AG04449 (cell line): ENCODE results near the gene MINDY4.

Experiments used
- CTCF ChIA-PET: fragments of 350-600 bp; formaldehyde crosslinking; extraction: SDS; loops from one replicate; lab custom pipeline; 2021; ENCODE audit warnings: antibody characterized with exemption; lab: Yijun Ruan, JAX
- POLR2A ChIA-PET: fragments of 400-600, 350-600 bp; formaldehyde crosslinking; extraction: SDS; loops from one replicate; lab custom pipeline; 2020; ENCODE audit warnings: antibody characterized with exemption, inconsistent platforms; lab: Yijun Ruan, JAX
- DNase-seq: peaks from one replicate; pipeline ENCODE4 v3.0.0-alpha.2; 2010; ENCODE audit warnings: low read depth, low spot score
- H3K4me3 ChIP-seq: 2 replicates; pipeline ENCODE4 v1.5.1; 2011; ENCODE audit warnings: low read depth, mild to moderate bottlenecking, control low read depth, low read length
- CTCF ChIP-seq: IDR thresholded peaks from one replicate; pipeline ENCODE4 v1.5.1; 2011; ENCODE audit warnings: mild to moderate bottlenecking, moderate library complexity, low read length, control low read depth, inconsistent platforms; ENCODE audit not compliant: insufficient read depth; ENCODE audit errors: missing control alignments

MINDY4 gene

DNA sequence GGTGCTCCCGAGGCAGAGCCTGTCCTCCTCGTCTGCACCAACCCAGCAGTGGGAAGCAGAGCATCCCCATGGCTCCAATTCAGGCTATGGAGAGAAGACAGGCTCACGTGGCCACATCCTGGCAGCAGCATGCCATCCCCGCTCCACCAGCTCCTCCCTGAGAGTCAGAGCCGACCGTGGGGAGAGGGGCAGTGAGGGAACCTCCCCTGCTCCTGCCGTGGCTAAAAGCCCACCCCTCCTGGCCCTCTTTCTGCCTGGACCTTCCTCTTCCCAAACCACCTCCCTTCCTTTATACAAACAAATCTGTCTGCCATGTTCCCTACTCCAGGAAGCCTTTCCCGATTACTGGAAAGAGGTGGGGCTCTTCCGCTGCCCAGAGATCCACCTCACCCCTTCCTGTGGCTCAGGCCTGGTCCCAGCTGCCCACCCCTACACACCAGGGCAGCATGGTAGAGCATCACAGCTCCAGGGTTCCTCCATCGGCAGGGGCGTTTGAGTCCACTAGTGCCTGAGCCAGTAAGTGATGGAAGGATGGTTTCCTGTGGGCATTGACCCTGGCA, 129.7 kb downstream of the MINDY4 start:
- TF ChIP-seq CTCF: no peak
- ChIA-PET CTCF (no interaction called here), POLR2A (no interaction called here)
- H3K4me3 ChIP-seq: no peak overlapping the region
- DNase-seq: no peak

GRCh38 chr7:30901856-30902255, 130.6 kb downstream of the MINDY4 start:
- no peak for DNase-seq
- no peak for TF ChIP-seq CTCF

GRCh38 chr7:30902466-30902865, 131.2 kb downstream of the MINDY4 start:
- H3K4me3 ChIP-seq: no peak overlapping the region
- no peak for TF ChIP-seq CTCF
- POLR2A ChIA-PET: no interaction called here
- CTCF ChIA-PET: no interaction called here
- DNase-seq: no peak

More at GRCh38 chr7:30901856-30902255, 130.6 kb downstream of the MINDY4 start:
- no peak overlapping the region for H3K4me3 ChIP-seq
- CTCF ChIA-PET: no interaction called here
- POLR2A ChIA-PET: no interaction called here

- no peak for TF ChIP-seq CTCF
- POLR2A ChIA-PET: no interaction called here
- no peak for DNase-seq
- CTCF ChIA-PET: no interaction called here
- no peak overlapping the region for H3K4me3 ChIP-seq
Measured at GRCh38 chr7:30903146-30903545, 131.9 kb downstream of the MINDY4 start.

- H3K4me3 ChIP-seq: no peak overlapping the region
- ChIA-PET CTCF (interaction anchor here (1.0 to 2.4 kb wide), 2 partner anchors 16 to 34 kb away, joined by 3 to 6 read pairs; no protein-coding TSS in a partner anchor), POLR2A (no interaction called here)
- no peak for TF ChIP-seq CTCF
- no peak for DNase-seq
Measured at GRCh38 chr7:30904561-30904960, 133.3 kb downstream of the MINDY4 start.

- ChIA-PET POLR2A (no interaction called here), CTCF (interaction anchor here (1.0 to 2.4 kb wide), 2 partner anchors 16 to 33 kb away, joined by 3 to 6 read pairs; no protein-coding TSS in a partner anchor)
- DNase-seq: no peak
- TF ChIP-seq CTCF: no peak
- no peak overlapping the region for H3K4me3 ChIP-seq
Measured at GRCh38 chr7:30905078-30906012, 134.1 kb downstream of the MINDY4 start.
